Measurements from ENCODE around the gene PPP1R2. TPM values are rescaled to one million over a fixed set of nuclear protein-coding genes. Genes with fewer than 3 reads are reported as not detected.

Gene PPP1R2
- total and polyA plus RNA-seq, 2 of the 13 experiments (the other 11 are each of a cell fraction or from before 2014, with no cell fraction given), result 36.5 to 86.5 TPM

- ATAC-seq, result no peak
Observed at GRCh38 chr3:195548987-195549386, 5.9 kb upstream of the PPP1R2 start.

More at GRCh38 chr3:195548987-195549386, 5.9 kb upstream of the PPP1R2 start:
- no peaks in the 10 kb centered on the region for H4K20me1 ChIP-seq (ENCODE audit: insufficient read depth, low read length)
- DNase-seq (ENCODE audit: low spot score) (no peak), FAIRE-seq (no peak)
- H3K4me3 ChIP-seq (replicated peaks in 1 of 3; ENCODE audit: insufficient read depth in 1 of 3, low read depth in 2 of 3, low read length in 3 of 3), result peak overlapping the region in 1 of 3 experiments; percentile 13; a peak in 1 of 6 replicates
- intact Hi-C loops (cut with micrococcal nuclease; ENCODE audit: unreplicated experiment) (loop anchor here (10.0 kb wide), 1 partner anchor 1424 kb away; no protein-coding TSS in a partner anchor), in situ Hi-C loops (cut with HindIII; ENCODE audit: extremely low pct_ligation_motif_present, low pct_unique_long_range_greater_than_20kb) (no loop called here)
- no peaks in the 10 kb centered on the region for H3K27me3 ChIP-seq (ENCODE audit: control insufficient read depth in 1 of 2, insufficient read depth in 2 of 2, low read length in 2 of 2)
- TF ChIP-seq NFE2 (CRISPR knock-in tag; IDR thresholded peaks at IDR 0.05) (no peak), MTF2 (CRISPR knock-in tag; IDR thresholded peaks at IDR 0.05; ENCODE audit: borderline replicate concordance) (no peak), ZFP1 (CRISPR knock-in tag; IDR thresholded peaks at IDR 0.05) (no peak), DNMT3B (CRISPR knock-in tag; conservative IDR thresholded peaks at IDR 0.05) (no peak), ZNF839 (CRISPR knock-in tag; IDR thresholded peaks at IDR 0.05; ENCODE audit: borderline replicate concordance) (no peak), SOX13 (IDR thresholded peaks at IDR 0.05) (no peak), SOX13 (CRISPR knock-in tag; conservative IDR thresholded peaks at IDR 0.05 in 1 of 2, IDR thresholded peaks at IDR 0.05 in 1 of 2) (no peak), AHDC1 (CRISPR knock-in tag; IDR thresholded peaks at IDR 0.05; ENCODE audit: borderline replicate concordance) (no peak), THRA (CRISPR knock-in tag; IDR thresholded peaks at IDR 0.05; ENCODE audit: borderline replicate concordance) (no peak), ZNF790 (CRISPR knock-in tag; IDR thresholded peaks at IDR 0.05; ENCODE audit: borderline replicate concordance) (no peak), ZNF766 (CRISPR knock-in tag; IDR thresholded peaks at IDR 0.05; ENCODE audit: borderline replicate concordance) (no peak), ZSCAN21 (CRISPR knock-in tag; IDR thresholded peaks at IDR 0.05; ENCODE audit: borderline replicate concordance) (no peak), TFE3 (CRISPR knock-in tag; IDR thresholded peaks at IDR 0.05) (no peak), ZNF496 (CRISPR knock-in tag; IDR thresholded peaks at IDR 0.05; ENCODE audit: insufficient replicate concordance) (no peak), ZNF138 (CRISPR knock-in tag; IDR thresholded peaks at IDR 0.05; ENCODE audit: low read depth) (no peak), ZNF740 (CRISPR knock-in tag; IDR thresholded peaks at IDR 0.05) (no peak)
- no TSS peak for BruUV-seq (replicated peaks)
- H3K36me3 ChIP-seq (replicated peaks in 1 of 2; ENCODE audit: control insufficient read depth in 1 of 2, insufficient read depth in 2 of 2, low read length in 2 of 2), result no peaks in the 10 kb centered on the region
- peak overlapping the region; percentile 62 for H3K27ac ChIP-seq (ENCODE audit: extremely low read length, insufficient read depth, low read length)
- no peak overlapping the region for H2AFZ ChIP-seq (ENCODE audit: low read length)
- H3K9ac ChIP-seq (ENCODE audit: insufficient read depth, low read depth, low read length), result 0 out of 2 replicates have a peak overlapping the region, but pooled peaks have one; percentile 16
- no peaks in the 10 kb centered on the region for H3K79me2 ChIP-seq (ENCODE audit: insufficient read depth, low read length)
- H3K4me2 ChIP-seq (ENCODE audit: low read depth, low read length), result peak overlapping the region; percentile 77
- 51% methylated on average over 2 of the region's 2 CpGs for WGBS (ENCODE audit: low lambda C conversion rate)
- H3K4me1 ChIP-seq (ENCODE audit: insufficient read depth, low read length), result peaks cover 94% of the 10 kb centered on the region
- ChIA-PET CTCF (ENCODE audit: low intra/inter-chr PET ratio, low total read pairs) (no interaction called here), POLR2A (no interaction called here)
- H3K9me3 ChIP-seq (ENCODE audit: low read length), result no peaks in the 10 kb centered on the region
